Measurements from ENCODE around the gene RXRG.

DNA sequence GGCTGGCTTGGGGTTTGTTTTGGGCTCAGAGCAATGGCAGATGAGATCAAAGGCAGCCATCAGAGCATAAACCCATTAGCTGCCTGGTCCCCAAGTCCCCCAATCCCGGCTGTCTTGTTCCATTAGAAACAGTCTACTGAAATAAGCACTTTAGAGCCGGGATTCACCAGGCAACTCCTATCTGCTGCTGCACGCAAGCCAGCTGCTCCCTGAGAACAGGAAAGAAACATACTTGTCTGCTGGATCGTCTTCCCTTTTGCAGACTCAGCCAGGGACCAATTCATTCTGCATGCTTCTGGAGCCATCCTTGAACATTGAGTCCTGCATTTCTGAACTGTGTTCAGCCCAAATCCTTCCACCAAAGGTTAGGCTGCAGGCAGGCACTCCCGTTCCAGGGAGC, 21.8 kb downstream of the RXRG start:
- TF ChIP-seq, protein P1, sequence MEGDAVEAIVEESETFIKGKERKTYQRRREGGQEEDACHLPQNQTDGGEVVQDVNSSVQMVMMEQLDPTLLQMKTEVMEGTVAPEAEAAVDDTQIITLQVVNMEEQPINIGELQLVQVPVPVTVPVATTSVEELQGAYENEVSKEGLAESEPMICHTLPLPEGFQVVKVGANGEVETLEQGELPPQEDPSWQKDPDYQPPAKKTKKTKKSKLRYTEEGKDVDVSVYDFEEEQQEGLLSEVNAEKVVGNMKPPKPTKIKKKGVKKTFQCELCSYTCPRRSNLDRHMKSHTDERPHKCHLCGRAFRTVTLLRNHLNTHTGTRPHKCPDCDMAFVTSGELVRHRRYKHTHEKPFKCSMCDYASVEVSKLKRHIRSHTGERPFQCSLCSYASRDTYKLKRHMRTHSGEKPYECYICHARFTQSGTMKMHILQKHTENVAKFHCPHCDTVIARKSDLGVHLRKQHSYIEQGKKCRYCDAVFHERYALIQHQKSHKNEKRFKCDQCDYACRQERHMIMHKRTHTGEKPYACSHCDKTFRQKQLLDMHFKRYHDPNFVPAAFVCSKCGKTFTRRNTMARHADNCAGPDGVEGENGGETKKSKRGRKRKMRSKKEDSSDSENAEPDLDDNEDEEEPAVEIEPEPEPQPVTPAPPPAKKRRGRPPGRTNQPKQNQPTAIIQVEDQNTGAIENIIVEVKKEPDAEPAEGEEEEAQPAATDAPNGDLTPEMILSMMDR (IDR thresholded peaks at IDR 0.05): no peak
- no peak for TF ChIP-seq POLR2A (IDR thresholded peaks at IDR 0.05)

Data from thyroid gland (tissue), 4 donors.